Measurements from ENCODE around the gene LBH. TPM values are rescaled to one million over a fixed set of nuclear protein-coding genes. Genes with fewer than 3 reads are reported as not detected.

The LBH gene
- polyA plus RNA-seq, 1 of the 3 experiments (the other 2 are of a cell fraction) = 22.8 TPM

DNA sequence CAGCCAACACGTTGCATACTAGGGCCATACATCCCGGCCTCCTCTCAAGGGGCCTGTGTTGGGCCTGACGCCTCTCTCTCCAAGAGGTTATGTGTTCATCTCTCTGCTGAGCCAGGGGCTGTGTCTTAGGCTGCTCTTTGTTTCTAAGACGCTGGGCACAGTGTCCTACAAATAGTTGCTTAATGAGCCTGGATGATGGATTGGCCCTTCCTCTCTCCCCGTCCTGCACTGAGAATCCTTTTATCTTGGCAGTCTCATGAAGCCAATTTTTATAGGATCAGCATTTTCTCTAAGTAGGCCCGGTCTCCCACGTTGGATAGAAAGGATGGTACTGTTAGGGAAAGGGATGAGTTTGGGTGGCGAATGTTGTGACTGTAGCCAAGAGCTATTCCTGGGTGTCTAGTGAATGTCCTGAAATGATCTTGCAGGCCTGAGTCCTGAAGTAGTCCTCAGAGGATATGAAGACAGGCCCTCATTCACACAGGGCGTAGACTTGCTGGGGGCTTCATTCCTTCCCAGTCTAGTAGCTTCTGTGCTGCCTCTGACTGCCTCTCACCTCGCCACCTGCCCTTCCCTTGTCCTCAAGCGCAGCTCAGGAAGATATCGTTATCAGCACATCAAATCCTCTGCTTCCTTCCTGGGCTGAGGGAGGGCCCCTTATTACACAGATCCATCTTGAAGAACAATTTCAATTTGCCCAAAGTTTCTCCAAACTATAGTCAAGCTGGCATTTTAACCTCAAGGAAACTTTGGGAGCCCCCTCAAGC lies 8.8 kb downstream of the LBH start:
- peaks cover 17% of the 10 kb centered on the region; the same call in 1 of the 2 replicates for H4K20me1 ChIP-seq (ENCODE audit: insufficient read depth)
- POLR2A ChIA-PET = no interaction called here
- H3K9me3 ChIP-seq = no peaks in the 10 kb centered on the region
- H3K27ac ChIP-seq (ENCODE audit: low read depth in 2 of 2, low read length in 1 of 2) = no peak overlapping the region
- H3K79me2 ChIP-seq (ENCODE audit: insufficient read depth) = peaks cover 80% of the 10 kb centered on the region
- peaks cover 0 to 9% of the 10 kb centered on the region in 2 experiments; a peak in 1 of 4 replicates for H3K4me1 ChIP-seq (ENCODE audit: control insufficient read depth in 1 of 2, insufficient read depth in 2 of 2, low read depth in 1 of 2, low read length in 1 of 2)
- CTCF ChIA-PET = interaction anchor here (0.7 to 18.6 kb wide), 36 partner anchors 12 to 930 kb away, joined by 3 to 262 read pairs (median 4); partner anchors contain the start of gene YPEL5
- H3K27me3 ChIP-seq (ENCODE audit: insufficient read depth) = no peaks in the 10 kb centered on the region
- H3K36me3 ChIP-seq (replicated peaks in 1 of 2; ENCODE audit: control insufficient read depth in 1 of 2, insufficient read depth in 2 of 2, low read length in 1 of 2) = peaks cover 7 to 33% of the 10 kb centered on the region in 2 experiments
- peak overlapping the region in 1 of 2 experiments; percentile 16; a peak in 1 of 4 replicates for H3K4me3 ChIP-seq (ENCODE audit: low read depth in 2 of 2, low read length in 1 of 2)
- WGBS (ENCODE audit: low lambda C conversion rate) = 74% methylated on average over 12 of the region's 12 CpGs
- TF ChIP-seq, protein P1, sequence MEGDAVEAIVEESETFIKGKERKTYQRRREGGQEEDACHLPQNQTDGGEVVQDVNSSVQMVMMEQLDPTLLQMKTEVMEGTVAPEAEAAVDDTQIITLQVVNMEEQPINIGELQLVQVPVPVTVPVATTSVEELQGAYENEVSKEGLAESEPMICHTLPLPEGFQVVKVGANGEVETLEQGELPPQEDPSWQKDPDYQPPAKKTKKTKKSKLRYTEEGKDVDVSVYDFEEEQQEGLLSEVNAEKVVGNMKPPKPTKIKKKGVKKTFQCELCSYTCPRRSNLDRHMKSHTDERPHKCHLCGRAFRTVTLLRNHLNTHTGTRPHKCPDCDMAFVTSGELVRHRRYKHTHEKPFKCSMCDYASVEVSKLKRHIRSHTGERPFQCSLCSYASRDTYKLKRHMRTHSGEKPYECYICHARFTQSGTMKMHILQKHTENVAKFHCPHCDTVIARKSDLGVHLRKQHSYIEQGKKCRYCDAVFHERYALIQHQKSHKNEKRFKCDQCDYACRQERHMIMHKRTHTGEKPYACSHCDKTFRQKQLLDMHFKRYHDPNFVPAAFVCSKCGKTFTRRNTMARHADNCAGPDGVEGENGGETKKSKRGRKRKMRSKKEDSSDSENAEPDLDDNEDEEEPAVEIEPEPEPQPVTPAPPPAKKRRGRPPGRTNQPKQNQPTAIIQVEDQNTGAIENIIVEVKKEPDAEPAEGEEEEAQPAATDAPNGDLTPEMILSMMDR (IDR thresholded peaks at IDR 0.05) = no peak
- no peaks in the 10 kb centered on the region for H3K9me2 ChIP-seq
- no peak overlapping the region for H2AFZ ChIP-seq (ENCODE audit: low read depth)
- no peak overlapping the region for H3K9ac ChIP-seq
- no peak for DNase-seq
- H3F3A ChIP-seq (replicated peaks; ENCODE audit: insufficient read depth) = no peaks in the 10 kb centered on the region
- no peak overlapping the region for H3K4me2 ChIP-seq

DNA sequence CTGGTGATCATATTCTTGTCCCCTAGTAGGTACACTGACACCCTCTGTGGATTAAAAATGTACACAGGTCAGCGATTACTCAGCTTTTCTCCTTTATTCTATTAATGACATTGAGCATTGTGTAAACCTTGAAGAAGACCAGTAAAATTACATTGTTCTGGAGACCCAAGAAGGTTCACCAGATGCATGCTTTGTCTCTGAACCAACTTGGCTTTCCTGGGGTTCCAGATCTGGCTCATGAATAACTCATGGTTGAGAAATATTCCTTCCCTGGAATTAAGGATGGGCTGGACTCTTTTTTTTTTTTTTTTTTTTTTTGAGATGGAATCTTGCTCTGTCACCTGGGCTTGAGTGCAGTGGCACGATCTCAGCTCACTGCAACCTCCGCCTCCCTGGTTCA lies 11.9 kb downstream of the LBH start:
- Histone ChIP-seq H3K79me2 (ENCODE audit: insufficient read depth) (peaks cover 82% of the 10 kb centered on the region), H3K4me2 (no peak overlapping the region), H3K9ac (no peak overlapping the region), H2AFZ (ENCODE audit: low read depth) (no peak overlapping the region), H3K4me3 (ENCODE audit: low read depth in 2 of 2, low read length in 1 of 2) (no peak overlapping the region), H3K4me1 (ENCODE audit: control insufficient read depth in 1 of 2, insufficient read depth in 2 of 2, low read depth in 1 of 2, low read length in 1 of 2) (peaks cover 0 to 5% of the 10 kb centered on the region in 2 experiments; a peak in 1 of 4 replicates), H3K27ac (ENCODE audit: low read depth in 2 of 2, low read length in 1 of 2) (no peak overlapping the region), H3K36me3 (replicated peaks in 1 of 2; ENCODE audit: control insufficient read depth in 1 of 2, insufficient read depth in 2 of 2, low read length in 1 of 2) (peaks cover 3 to 34% of the 10 kb centered on the region in 2 experiments), H3K27me3 (ENCODE audit: insufficient read depth) (no peaks in the 10 kb centered on the region), H3K9me3 (no peaks in the 10 kb centered on the region), H3F3A (replicated peaks; ENCODE audit: insufficient read depth) (no peaks in the 10 kb centered on the region), H3K9me2 (no peaks in the 10 kb centered on the region), H4K20me1 (ENCODE audit: insufficient read depth) (peaks cover 17% of the 10 kb centered on the region; the same call in 1 of the 2 replicates)
- ChIA-PET POLR2A (no interaction called here), CTCF (interaction anchor here (1.1 to 1.6 kb wide), 4 partner anchors 10 to 468 kb away, joined by 3 to 7 read pairs (median 4); no protein-coding TSS in a partner anchor)
- DNase-seq = no peak
- 86% methylated on average over 3 of the region's 3 CpGs for WGBS (ENCODE audit: low lambda C conversion rate)
- TF ChIP-seq, protein P2, sequence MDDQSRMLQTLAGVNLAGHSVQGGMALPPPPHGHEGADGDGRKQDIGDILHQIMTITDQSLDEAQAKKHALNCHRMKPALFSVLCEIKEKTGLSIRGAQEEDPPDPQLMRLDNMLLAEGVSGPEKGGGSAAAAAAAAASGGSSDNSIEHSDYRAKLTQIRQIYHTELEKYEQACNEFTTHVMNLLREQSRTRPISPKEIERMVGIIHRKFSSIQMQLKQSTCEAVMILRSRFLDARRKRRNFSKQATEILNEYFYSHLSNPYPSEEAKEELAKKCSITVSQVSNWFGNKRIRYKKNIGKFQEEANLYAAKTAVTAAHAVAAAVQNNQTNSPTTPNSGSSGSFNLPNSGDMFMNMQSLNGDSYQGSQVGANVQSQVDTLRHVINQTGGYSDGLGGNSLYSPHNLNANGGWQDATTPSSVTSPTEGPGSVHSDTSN (IDR thresholded peaks at IDR 0.05) = no peak
- no peak for TF ChIP-seq TEAD4 (IDR thresholded peaks at IDR 0.05; ENCODE audit: borderline replicate concordance, insufficient read depth)
- no peak for TF ChIP-seq MXI1 (IDR thresholded peaks at IDR 0.05; ENCODE audit: low read depth, low read length)
- TF ChIP-seq NFIC (IDR thresholded peaks at IDR 0.05; ENCODE audit: borderline replicate concordance) = no peak
- no peak for TF ChIP-seq GATA2 (CRISPR knock-in tag; IDR thresholded peaks at IDR 0.05)
- TF ChIP-seq RXRA (IDR thresholded peaks at IDR 0.05; ENCODE audit: borderline replicate concordance, low read depth) = no peak
- no peak for TF ChIP-seq EP300 (IDR thresholded peaks at IDR 0.05; ENCODE audit: borderline replicate concordance in 1 of 2, low read depth in 1 of 2, low read length in 1 of 2)
- TF ChIP-seq, protein P3, sequence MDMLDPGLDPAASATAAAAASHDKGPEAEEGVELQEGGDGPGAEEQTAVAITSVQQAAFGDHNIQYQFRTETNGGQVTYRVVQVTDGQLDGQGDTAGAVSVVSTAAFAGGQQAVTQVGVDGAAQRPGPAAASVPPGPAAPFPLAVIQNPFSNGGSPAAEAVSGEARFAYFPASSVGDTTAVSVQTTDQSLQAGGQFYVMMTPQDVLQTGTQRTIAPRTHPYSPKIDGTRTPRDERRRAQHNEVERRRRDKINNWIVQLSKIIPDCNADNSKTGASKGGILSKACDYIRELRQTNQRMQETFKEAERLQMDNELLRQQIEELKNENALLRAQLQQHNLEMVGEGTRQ (IDR thresholded peaks at IDR 0.05; ENCODE audit: borderline replicate concordance, low read depth, low read length) = no peak
- TF ChIP-seq, protein P1 (IDR thresholded peaks at IDR 0.05) = no peak
- no peak for TF ChIP-seq FOXJ3 (CRISPR knock-in tag; IDR thresholded peaks at IDR 0.05)
- no peak for TF ChIP-seq CHD2 (IDR thresholded peaks at IDR 0.05; ENCODE audit: low read length, partially characterized antibody)
- TF ChIP-seq, protein P4, sequence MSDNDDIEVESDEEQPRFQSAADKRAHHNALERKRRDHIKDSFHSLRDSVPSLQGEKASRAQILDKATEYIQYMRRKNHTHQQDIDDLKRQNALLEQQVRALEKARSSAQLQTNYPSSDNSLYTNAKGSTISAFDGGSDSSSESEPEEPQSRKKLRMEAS (IDR thresholded peaks at IDR 0.05; ENCODE audit: low read depth) = no peak
- TF ChIP-seq FOSL2 (IDR thresholded peaks at IDR 0.05; ENCODE audit: borderline replicate concordance, low read depth) = no peak
- no peak for TF ChIP-seq RAD21 (IDR thresholded peaks at IDR 0.05; ENCODE audit: low read length)
- TF ChIP-seq GABPA (IDR thresholded peaks at IDR 0.05; ENCODE audit: low read depth) = no peak
- no peak for TF ChIP-seq RFX5 (IDR thresholded peaks at IDR 0.05; ENCODE audit: low read length)
- TF ChIP-seq JUND (IDR thresholded peaks at IDR 0.05) = no peak
- no peak for TF ChIP-seq SIN3A (IDR thresholded peaks at IDR 0.05; ENCODE audit: borderline replicate concordance, low read depth, low read length)
- TF ChIP-seq YY1 (IDR thresholded peaks at IDR 0.05; ENCODE audit: low read depth) = no peak

Measured in SK-N-SH (cell line).